Right atrium auricular region (tissue), 2 donors: ENCODE measurements around the gene SATL1. TPM values are rescaled to one million over a fixed set of nuclear protein-coding genes. Genes with fewer than 3 reads are reported as not detected.
A peak's percentile ranks its signal among the peaks of the same experiment; 100 is the strongest.
"Not testable (repeated sequence)": the region's sequence is repeated elsewhere in the genome, so short reads cannot be mapped to it uniquely, and the experiment has no call there.

Source experiments
- DNase-seq: peaks from one replicate; pipeline ENCODE4 v3.0.0-alpha.2; 2019; ENCODE audit warnings: low spot score
- H3K27ac ChIP-seq, 2 donors: fragments of 200-600 bp; sonication (generic); 1 replicate in 1 of 2; 2 replicates in 1 of 2; pipeline ENCODE4 v1.5.1; 2016 to 2019
- H3K27me3 ChIP-seq, 2 donors: fragments of 200-600 bp; sonication (generic); one replicate each; pipeline versions ENCODE4 v1.5.1 to v1.6.0; 2017 to 2019
- H3K36me3 ChIP-seq: fragments of 200-600 bp; sonication (generic); one replicate; pipeline ENCODE4 v1.5.1; 2016
- H3K4me1 ChIP-seq, 2 donors: fragments of 200-600 bp; sonication (generic); one replicate each; pipeline versions ENCODE4 v1.5.1 to v1.6.0; 2017 to 2019
- H3K4me3 ChIP-seq, 2 donors: fragments of 200-600 bp; sonication (generic); 1 replicate in 1 of 2; 2 replicates in 1 of 2; pipeline ENCODE4 v1.5.1; 2017 to 2019; ENCODE audit warnings: mild to moderate bottlenecking in 1 of 2, moderate library complexity in 1 of 2
- H3K9me3 ChIP-seq, 2 donors: fragments of 200-600 bp; sonication (generic); one replicate each; pipeline ENCODE4 v1.5.1; 2019
- CTCF ChIP-seq, 2 donors: fragments of 200-600 bp; sonication (generic); IDR thresholded peaks; one replicate each; pipeline ENCODE4 v1.5.1; 2019; ENCODE audit warnings: antibody characterized with exemption in 2 of 2
- total RNA-seq, 2 donors: library from RNA; depleted of rRNA; stranded (reverse); fragments of >200 nt; gene quantifications; one replicate each; pipeline ENCODE4 v1.1.0, GENCODE V29; 2016

Gene SATL1
- total RNA-seq = under 1 TPM in 1 of 2 donors, not detected in 1; 0.16 TPM

- Histone ChIP-seq H3K4me1 (no peaks in the 10 kb centered on the region), H3K4me3 (peak within 1 kb of the TSS; percentile 48 to 60), H3K36me3 (no peaks in the 10 kb centered on the region), H3K27ac (peak within 1 kb of the TSS; percentile 57 to 68), H3K9me3 (no peaks in the 10 kb centered on the region), H3K27me3 (no peaks in the 10 kb centered on the region)
- TF ChIP-seq CTCF (IDR thresholded peaks at IDR 0.05) = no peak
- peak; percentile 60 for DNase-seq
Observed at GRCh38 chrX:85243761-85244449, at the start of gene SATL1, which contains the start of gene ZNF711. TSS of gene SATL1 (minus strand) at chrX:85243779. CDS start at chrX:85108968, 134,811 bp downstream. TSS of gene ZNF711 (plus strand) at chrX:85243991. CDS start at chrX:85247573, 3,582 bp downstream.

GRCh38 chrX:85288992-85289723 lies 45.6 kb upstream of the SATL1 start:
- no peak for DNase-seq
- Histone ChIP-seq H3K27ac (no peak overlapping the region), H3K4me3 (no peak overlapping the region), H3K36me3 (no peaks in the 10 kb centered on the region), H3K27me3 (no peaks in the 10 kb centered on the region), H3K4me1 (no peaks in the 10 kb centered on the region), H3K9me3 (peaks cover 0 to 2% of the 10 kb centered on the region in 2 donors)
- TF ChIP-seq CTCF (IDR thresholded peaks at IDR 0.05) = no peak

- H3K4me3 ChIP-seq, H3K27me3 ChIP-seq, H3K36me3 ChIP-seq, H3K27ac ChIP-seq, DNase-seq, H3K9me3 ChIP-seq, H3K4me1 ChIP-seq: not testable (repeated sequence)
Observed at GRCh38 chrX:85285286-85285685, 41.7 kb upstream of the SATL1 start.

GRCh38 chrX:85244450-85245211 lies 1.1 kb upstream of the SATL1 start:
- DNase-seq = no peak
- Histone ChIP-seq H3K9me3 (no peaks in the 10 kb centered on the region), H3K27me3 (no peaks in the 10 kb centered on the region), H3K27ac (peak overlapping the region; percentile 57 to 68), H3K4me3 (peak overlapping the region; percentile 48 to 60), H3K36me3 (no peaks in the 10 kb centered on the region), H3K4me1 (no peaks in the 10 kb centered on the region)
- TF ChIP-seq CTCF (IDR thresholded peaks at IDR 0.05) = no peak

GRCh38 chrX:85243155-85243554 lies 424 bp downstream of the SATL1 start:
- H3K27ac ChIP-seq = peak overlapping the region; percentile 57 to 68
- no peaks in the 10 kb centered on the region for H3K4me1 ChIP-seq
- H3K36me3 ChIP-seq = no peaks in the 10 kb centered on the region
- TF ChIP-seq CTCF (IDR thresholded peaks at IDR 0.05) = no peak
- H3K9me3 ChIP-seq = no peaks in the 10 kb centered on the region
- DNase-seq = no peak
- no peaks in the 10 kb centered on the region for H3K27me3 ChIP-seq
- H3K4me3 ChIP-seq = peak overlapping the region; percentile 48 to 60

- no peaks in the 10 kb centered on the region for H3K27me3 ChIP-seq
- no peak overlapping the region for H3K4me3 ChIP-seq
- no peaks in the 10 kb centered on the region for H3K4me1 ChIP-seq
- H3K9me3 ChIP-seq = peaks cover 0 to 10% of the 10 kb centered on the region in 2 donors
- no peak overlapping the region for H3K27ac ChIP-seq
- no peaks in the 10 kb centered on the region for H3K36me3 ChIP-seq
- no peak for DNase-seq
- TF ChIP-seq CTCF (IDR thresholded peaks at IDR 0.05) = no peak
Observed at GRCh38 chrX:85223359-85223758, 20.2 kb downstream of the SATL1 start.
